Neural cell (in vitro differentiated cells): Measurements from ENCODE around the gene ADAMTS2.

ENCODE experiments used
- RAD21 ChIP-seq: fragments of 450-650 bp; conservative IDR thresholded peaks from 2 replicates; pipeline ENCODE4 v1.6.1; 2014; ENCODE audit warnings: antibody characterized with exemption, mild to moderate bottlenecking, moderate library complexity
- TF ChIP-seq, protein P1 (sequence below): fragments of 450-650 bp; IDR thresholded peaks from 2 replicates; pipeline ENCODE4 v1.5.1; 2014; ENCODE audit warnings: antibody characterized with exemption, mild to moderate bottlenecking, moderate library complexity; ENCODE audit not compliant: poor library complexity, severe bottlenecking

DNA sequence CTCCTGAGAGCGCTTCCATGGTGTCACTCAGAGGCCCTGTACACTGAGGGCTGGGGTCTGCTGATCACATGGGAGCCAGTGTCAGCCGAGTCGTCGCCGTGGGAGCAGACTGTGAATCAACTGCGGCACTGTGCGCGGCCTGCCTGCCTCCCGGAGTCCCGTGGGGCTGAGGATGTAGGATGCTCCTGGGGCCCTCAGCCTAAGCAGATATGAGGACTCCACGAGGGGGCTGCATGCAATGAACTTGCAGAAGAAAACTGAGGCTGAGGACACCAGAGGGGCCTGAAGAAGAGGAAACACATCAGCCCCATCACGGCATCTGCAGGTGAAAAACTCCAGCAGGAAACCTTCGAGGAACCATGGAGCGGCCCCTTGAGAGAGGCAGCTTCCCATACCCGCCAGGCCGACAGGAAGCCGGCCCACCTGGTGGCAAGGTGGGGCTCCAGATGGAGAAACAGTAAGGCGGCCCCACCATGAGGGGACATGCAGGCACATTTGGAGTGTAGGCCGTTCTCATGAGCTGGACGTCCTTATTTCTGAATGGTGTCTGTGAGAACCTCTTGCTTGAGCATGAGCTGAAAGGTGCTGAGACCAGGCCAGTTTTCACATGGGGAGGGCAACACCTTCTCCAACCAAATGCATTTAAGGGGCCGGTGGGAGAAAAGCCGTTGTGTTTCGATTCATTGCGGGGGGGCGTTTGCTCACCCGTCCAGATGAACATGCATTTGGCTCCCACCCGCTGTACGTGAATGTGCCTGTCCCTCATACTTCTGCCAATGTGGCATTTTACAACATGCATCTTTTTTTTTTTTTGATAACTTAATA, 35.2 kb upstream of the ADAMTS2 start:
- TF ChIP-seq RAD21: no peak
- TF ChIP-seq, protein P1, sequence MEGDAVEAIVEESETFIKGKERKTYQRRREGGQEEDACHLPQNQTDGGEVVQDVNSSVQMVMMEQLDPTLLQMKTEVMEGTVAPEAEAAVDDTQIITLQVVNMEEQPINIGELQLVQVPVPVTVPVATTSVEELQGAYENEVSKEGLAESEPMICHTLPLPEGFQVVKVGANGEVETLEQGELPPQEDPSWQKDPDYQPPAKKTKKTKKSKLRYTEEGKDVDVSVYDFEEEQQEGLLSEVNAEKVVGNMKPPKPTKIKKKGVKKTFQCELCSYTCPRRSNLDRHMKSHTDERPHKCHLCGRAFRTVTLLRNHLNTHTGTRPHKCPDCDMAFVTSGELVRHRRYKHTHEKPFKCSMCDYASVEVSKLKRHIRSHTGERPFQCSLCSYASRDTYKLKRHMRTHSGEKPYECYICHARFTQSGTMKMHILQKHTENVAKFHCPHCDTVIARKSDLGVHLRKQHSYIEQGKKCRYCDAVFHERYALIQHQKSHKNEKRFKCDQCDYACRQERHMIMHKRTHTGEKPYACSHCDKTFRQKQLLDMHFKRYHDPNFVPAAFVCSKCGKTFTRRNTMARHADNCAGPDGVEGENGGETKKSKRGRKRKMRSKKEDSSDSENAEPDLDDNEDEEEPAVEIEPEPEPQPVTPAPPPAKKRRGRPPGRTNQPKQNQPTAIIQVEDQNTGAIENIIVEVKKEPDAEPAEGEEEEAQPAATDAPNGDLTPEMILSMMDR: no peak
